ENCODE data around the gene DCBLD2.
"Not testable (repeated sequence)": the region's sequence is repeated elsewhere in the genome, so short reads cannot be mapped to it uniquely, and the experiment has no call there.

DCBLD2 gene

DNA sequence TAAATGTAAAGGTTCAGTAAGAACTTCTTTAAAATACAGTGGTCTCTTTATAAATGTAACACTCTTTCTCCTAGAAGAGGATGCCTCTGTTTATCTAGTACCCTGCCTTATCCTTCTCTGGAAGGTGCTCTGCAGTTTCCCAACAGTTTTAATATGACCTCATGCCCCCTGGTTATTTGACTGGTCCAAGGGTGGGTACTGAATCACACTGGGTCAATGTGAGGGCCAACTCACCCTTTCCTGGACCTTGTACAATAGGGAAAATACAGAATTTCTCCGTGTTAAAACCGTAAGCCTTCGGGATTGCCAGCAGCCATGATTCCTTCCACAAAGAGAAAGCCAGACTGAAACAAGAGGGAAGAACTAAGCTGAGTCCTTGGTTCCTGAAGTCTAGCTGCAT, 9.2 kb downstream of the DCBLD2 start:
- no peak for DNase-seq (ENCODE audit: low read depth in 2 of 2)

DNA sequence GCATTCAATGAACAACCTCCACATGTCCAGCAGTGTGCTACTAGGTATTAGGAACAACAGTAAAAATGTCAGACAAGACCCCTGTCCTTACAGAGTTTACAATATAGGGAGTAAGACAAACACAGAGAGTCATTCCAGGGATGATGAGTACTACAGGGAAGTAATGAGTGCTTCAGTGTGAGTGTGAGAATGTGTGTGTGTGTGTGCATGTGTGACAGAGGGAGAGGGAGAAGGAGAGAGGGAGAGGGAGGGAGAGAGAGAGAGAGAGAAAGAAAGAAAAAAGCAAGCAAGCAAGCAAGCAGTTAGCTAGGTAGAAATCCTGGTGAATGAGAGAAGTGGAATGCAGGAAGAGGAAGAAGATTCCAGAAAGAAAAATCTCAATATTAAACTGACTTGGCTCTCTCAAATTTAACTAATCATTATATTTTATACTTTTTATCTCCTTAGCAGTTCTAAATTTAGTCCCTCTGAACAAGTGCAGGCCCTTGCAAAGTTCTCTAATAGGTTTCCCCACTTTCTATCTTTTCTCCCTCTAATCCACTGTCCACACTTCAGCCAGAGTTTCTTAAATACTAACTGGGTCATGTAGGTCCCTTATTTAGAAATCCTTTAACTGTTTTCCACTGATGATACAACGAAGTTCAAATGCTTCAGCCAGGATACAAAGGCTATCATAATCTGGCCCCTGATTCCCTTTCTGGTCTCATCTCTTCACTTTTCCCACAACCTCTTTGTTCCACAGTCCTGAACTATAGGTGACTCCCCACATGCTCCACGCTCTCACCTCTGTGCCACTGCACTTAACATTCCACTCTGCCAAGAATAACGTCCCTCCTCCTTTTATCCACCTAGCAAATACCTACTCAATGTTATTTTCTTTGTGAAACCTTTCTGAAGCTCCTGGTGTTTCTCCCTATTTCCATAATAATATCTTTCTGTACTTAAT, 10.3 kb downstream of the DCBLD2 start:
- DNase-seq (ENCODE audit: low read depth in 2 of 2) = no peak

DNA sequence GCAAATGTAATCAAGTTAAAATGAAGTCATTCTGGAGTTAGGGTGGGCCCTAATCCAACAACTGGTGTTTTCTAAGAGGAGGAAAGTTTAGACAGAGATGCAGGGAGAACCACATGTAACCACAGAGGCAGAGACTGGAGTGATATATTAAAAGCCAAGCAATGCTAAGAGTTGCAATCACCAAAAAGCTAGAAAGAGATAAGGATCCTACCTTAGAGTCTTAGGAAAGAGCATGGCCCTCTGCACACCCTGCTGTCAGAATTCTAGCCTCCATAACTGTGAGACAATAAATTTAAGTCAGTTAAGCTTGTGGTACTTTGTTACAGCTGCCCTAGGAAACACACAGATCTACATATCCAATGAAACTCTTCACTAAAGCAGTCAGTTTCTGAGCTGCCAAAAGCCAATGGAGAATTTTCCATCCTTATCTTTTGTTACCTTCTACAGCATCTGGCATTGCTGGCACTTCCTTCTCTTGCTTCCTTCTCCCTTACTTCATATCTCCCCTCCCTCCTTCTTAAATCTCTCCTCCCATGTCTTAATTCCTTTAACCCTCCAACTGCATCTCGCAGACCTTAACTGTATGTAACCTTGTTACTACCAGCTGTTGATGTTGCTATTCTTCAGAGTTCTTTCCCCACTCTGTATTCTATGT, 11.2 kb downstream of the DCBLD2 start:
- DNase-seq (ENCODE audit: low read depth in 2 of 2) = no peak

DNA sequence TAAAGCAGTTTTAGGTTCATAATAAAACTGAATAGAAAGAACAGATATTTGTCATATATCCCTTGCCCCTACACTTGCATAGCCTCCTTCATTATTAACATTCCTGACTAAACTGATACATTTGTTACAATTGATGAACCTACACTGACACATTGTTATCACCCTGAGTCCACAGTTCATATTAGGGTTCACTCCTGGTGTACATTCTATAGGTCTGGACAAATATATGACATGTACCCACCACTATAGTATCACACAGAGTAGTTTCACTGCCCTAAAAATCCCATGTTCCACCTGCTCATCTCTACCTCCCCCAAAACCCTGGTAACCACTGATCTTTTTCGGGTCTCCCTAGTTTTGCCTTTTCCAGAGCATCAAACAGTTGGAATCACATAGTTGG, 13.8 kb downstream of the DCBLD2 start:
- no peak for DNase-seq (ENCODE audit: low read depth in 2 of 2)

DNA sequence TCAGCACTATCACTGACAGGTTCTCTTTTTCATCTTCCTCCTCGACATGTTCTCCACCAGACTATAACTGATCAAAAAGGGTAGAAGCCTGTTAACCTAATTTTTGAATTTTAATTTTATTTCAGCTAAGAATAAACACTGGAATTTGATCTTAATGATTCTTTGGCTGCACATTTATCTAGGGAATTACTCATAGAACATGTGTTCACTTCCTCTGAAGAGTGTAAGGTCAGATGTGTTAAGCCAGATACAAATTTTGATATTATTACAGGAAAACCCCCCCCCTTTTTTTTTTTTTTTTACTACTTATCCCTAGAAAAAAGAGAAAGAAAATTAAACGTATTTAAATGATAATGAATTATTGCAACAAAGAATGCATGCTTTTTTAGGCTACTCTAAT, 15.0 kb downstream of the DCBLD2 start:
- no peak for DNase-seq (ENCODE audit: low read depth in 2 of 2)

DNA sequence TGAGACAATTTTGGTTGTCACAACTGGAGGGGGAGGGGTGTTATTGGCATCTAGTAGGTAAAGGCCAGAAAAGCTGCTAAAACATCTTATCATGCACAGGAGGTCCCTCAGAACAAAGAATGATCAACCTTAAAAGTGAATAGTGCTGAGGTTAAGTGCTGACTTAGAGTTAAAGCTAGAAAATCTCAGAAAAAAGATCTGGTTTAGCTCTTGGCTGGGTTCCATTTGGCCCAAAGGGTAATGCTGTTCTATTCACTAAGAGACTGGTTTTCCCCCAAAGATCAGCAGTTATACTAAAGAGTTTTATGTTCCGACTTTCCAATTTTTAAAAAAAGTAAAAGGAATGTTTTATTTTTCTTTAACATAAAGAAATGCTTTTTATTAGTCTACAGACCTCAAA, 15.6 kb downstream of the DCBLD2 start:
- no peak for DNase-seq (ENCODE audit: low read depth in 2 of 2)

DNA sequence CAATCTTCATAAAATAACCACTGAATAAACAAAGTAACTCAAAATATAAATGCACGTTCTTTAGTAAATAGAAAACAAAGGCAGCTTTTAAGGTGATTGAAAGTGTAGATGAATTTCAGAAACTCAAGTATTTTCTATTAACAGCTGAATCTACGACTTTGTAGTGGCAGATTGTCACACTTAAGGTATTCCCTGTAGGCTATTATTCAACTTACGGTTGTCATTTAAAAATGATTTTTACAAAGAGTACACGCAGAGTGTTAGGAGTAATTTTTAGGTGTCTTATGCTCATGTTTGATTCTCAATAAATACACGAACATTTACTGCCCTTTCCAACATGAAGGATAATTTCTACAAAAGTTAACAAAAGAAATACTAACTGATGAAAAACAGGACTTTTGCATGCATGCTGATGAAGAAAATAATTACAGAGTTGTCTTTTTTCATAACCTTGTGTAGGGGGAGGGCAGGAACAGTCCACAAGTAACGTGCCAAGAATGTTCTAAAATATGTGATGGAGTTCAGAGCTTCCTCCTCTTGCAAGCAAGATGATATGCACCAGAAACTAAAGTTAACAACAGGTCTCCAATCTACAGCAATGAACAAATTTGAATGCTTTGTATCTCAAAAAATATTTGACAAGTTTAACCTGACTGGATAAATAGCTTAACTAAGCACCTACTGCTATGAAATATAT, 16.7 kb downstream of the DCBLD2 start:
- no peak for DNase-seq (ENCODE audit: low read depth in 2 of 2)

DNA sequence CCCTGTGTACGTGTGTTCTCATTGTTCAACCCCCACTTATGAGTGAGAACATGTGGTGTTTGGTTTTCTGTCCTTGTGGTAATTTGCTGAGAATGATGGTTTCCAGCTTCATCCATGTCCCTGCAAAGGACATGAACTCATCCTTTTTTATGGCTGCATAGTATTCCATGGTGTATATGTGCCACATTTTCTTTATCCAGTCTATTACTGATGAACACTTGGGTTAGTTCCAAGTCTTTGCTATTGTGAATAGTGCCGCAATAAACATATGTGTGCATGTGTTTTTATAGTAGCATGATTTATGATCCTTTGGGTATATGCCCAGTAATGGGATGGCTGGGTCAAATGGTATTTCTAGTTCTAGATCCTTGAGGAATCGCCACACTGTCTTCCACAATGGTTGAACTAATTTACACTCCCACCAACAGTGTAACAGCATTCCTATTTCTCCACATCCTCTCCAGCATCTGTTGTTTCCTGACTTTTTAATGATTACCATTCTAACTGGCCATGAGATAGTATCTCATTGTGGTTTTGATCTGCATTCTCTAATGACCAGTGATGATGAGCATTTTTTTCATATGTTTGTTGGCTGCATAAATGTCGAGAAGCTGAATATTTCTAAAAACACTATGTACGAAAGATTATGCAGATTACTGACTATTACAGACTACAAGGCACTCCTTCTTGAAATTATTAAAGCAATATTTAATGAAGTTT, 18.7 kb downstream of the DCBLD2 start:
- not testable (repeated sequence) for DNase-seq (ENCODE audit: low read depth in 2 of 2)

DNA sequence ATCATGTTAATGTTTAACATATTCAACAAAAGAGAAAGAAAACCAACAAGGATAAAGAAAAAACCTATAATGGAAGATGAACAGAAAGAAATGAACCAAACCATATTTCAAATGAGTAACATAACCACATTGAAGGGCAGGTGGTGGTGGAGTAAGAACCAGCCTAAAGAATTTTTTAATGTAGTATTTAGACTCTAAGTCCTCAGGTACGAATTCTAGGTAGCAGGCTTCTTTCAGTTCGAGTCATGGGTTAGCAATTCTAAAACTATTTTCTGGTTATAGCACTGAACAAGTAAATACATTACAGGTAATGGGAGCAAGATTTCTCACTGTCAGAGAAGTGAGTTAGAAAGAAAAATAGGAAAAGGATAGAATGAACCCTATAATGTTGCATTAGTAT, 24.4 kb downstream of the DCBLD2 start:
- no peak for DNase-seq (ENCODE audit: low read depth in 2 of 2)

DNA sequence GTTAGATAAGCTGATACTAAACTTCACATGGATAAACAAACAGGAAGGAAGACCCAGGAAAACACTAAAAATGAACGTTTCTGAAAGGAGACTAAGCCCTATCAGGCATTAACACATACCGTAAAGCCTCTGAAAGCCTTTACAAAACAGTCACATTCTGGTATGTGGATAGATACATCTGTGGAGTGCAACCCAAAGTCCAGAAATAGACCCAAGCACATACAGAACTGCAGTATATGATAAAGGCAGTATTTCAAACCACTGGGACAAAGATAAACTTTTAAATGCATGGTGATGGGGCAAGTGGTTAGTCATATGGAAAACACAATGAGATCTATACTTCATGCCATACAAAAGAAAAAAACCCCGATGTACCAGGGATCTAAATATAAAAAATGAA, 26.0 kb downstream of the DCBLD2 start:
- DNase-seq (ENCODE audit: low read depth in 2 of 2) = no peak

DNA sequence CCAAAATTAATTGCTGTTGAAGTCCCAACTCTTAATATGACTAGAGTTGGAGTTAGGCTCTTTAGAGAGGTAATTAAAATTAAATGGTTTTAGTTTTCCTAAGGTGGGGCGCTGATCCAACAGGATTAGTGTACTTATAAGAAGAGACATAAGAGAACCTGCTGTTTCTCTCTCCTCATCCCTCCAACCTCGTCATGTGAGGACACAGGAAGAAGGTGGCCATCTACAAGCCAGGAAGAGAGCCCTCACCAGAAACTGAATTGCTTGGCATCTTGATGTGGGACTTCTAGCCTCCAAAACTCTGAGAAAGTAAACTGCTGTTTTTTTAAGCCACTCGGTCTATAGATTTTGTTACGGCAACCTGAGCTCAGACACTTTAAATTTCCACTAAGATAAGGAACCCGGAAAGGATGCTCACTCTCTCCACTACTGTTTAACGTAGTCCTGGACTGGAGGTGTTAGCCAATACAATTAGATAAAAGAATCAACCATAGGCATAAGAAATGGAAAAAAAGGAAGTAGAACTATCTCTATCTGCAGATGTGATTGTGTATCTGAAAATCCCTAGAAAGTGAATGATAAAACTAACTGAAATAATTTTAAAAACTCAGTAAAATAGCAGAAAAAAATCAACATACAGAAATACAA, 26.8 kb downstream of the DCBLD2 start:
- no peak for DNase-seq (ENCODE audit: low read depth in 2 of 2)

DNA sequence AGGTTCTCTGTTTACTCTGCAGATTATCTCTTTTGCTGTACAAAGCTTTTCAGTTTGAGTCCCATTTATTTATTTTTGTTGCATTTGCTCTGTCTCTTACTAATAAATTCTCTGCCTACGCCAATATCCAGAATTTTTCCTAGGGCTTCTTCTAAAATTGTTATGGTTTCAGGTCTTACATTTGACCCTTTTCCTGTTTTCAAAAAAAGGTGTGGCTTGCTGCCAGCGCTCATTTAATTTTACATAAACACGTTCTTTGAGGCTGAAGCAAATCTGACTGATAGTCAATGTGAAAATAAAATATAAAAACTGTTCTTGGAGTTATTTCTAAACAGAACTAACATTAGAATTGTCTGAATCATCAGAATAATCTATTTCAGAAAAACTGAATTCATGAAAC, 32.1 kb downstream of the DCBLD2 start:
- DNase-seq (ENCODE audit: low read depth in 2 of 2) = no peak

DNA sequence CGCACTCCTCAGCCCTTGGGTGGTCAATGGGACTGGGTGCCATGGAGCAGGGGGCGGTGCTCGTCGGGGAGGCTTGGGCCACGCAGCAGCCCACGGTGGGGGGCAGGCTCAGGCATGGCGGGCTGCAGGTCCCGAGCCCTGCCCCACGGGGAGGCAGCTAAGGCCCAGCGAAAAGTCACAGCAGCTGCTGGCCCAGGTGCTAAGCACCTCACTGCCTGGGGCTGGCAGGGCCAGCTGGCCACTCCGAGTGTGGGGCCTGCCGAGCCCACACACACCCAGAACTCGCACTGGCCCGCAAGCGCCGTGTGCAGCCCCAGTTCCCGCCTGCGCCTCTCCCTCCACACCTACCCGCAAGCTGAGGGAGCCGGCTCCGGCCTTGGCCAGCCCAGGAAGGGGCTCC, 43.5 kb downstream of the DCBLD2 start:
- not testable (repeated sequence) for DNase-seq (ENCODE audit: low read depth in 2 of 2)

DNA sequence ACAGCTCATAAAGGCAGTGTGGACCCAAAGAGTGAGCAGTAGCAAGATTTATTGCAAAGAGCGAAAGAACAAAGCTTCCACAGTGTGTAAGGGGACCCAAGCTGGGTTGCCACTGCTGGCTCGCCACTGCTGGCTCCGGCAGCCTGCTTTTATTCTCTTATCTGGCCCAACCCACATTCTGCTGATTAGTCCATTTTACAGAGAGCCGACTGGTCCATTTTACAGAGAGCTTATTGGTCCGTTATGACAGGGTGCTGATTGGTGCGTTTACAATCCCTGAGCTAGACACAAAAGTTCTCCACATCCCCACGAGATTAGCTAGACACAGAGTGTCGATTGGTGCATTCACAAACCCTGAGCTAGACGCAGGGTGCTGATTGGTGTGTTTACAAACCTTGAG, 44.2 kb downstream of the DCBLD2 start:
- DNase-seq (ENCODE audit: low read depth in 2 of 2) = not testable (repeated sequence)

DNA sequence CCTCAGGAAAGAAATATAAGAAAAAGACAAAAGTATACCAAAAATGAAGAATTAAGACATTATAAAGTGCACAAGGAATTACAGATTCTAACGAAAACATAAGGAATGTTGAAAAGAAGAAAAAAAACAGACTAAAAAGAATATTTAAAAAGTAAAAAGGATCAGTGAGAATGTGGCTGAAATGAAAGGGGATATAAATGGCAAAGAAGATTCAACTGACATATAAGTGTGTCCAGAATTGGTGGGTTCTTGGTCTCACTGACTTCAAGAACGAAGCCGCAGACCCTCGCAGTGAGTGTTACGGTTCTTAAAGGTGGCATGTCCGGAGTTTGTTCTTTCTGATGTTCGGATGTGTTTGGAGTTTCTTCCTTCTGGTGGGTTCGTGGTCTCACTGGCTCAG, 44.8 kb downstream of the DCBLD2 start:
- DNase-seq (ENCODE audit: low read depth in 2 of 2) = no peak

DNA sequence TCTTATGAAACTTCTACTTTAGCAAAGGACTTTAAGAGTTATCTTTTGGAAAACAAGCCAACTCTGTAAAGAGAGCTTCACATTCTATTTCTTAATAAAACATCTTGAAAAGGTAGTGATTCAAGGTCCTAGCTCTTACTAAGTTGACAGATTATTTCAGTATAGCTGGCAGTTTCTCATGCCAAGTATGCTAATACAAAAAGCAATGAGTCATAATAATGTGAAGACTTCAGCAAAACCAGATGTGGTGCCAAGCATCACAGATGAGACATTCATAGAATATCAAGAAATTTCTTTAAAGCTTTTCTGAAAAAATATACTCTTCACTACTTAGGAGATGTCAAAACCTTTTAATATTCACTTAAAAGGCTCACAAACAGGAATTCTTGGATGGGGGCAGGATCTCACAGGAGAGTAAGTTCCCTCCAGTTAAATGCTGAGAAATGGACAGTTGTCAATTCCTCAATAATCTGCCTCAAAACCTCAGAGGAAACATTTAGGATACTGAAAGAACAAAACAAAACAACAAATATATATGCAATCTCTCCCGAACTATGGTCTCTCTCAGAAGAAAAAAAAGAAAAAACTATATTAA, 45.6 kb downstream of the DCBLD2 start:
- DNase-seq (ENCODE audit: low read depth in 2 of 2) = no peak

DNA sequence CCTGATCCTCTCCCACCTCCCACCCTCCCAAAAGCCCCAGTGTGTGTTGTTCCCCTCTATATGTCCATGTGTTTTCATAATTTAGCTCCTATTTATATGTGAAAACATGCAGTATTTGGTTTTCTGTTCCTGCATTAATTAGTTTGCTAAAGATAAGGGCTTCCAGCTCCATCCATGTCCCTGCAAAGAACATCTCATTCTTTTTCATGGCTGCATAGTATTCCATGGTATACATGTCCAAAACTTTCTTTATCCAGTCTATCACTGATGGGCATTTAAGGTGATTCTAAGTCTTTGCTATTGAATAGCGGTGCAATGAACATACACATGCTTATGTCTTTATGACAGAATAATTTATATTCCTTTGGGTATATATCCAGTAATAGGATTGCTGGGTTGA, 53.4 kb downstream of the DCBLD2 start:
- no peak for DNase-seq (ENCODE audit: low read depth in 2 of 2)

DNA sequence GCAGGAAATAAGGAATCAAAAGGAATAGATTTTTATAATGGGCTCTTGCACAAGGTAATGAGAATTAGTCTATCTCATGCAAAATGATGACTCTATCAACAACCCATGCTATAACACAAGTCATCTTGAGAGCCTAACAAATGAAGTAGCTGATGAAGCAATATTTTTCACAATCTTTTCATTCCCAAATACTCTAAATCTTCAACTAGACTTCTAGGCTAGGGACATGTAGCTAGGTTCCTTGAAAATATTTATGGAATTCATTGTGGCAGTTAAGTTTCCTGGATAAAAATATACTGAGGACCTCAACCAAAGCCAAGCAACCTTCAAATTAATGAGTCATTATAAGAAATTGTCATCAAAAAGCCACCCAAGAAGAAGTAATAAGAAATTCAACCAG, 55.4 kb downstream of the DCBLD2 start:
- DNase-seq (ENCODE audit: low read depth in 2 of 2) = no peak

DNA sequence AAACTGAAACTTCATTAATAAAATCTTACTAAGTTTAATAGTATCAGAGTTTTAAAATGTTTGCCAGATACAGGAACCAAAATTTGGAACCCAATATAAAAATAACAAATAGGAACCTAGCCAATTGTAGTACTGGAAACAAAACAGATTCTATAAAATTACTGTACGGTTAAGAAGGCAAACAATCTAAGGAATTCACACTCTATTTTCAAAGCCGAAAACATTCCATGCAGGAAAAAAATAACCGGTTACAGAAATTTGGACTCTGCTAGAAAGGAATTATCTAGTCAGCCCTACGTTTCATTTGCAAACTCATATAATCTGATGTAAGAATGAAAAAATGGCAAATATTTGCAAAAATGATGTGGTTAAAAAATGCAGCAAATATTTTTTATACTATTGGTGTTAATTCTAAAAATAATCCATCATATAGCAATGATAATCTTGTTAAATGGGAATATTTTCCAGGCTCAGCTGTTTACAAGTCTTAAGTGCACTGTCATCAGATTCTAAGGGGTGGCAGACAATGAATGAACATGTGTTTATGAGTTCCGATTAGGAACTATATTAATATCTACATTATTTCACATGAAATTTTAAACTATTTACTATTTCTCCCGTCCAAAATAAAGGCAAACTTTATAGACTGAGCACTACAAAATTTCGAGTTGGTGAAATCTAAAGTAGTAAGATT, 58.1 kb downstream of the DCBLD2 start:
- no peak for DNase-seq (ENCODE audit: low read depth in 2 of 2)

DNA sequence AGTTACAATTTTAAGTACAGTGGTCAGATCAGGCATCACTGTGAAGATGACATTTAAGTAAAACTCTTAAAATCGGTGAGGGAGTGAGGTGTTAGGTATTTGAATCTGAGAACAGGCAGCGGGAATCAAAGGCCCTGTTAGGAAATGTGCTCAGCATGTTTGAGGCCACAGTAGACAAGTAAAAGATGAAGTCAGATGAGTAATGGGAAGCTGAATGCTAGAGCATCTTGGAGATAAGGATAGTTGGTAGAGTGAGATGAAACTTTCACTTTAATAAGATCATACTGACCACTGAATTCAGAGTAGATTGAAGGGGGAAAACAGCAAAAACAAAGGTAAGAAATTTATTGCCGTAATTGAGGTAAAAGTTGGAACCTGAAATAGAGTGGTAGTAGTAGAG, 61.6 kb downstream of the DCBLD2 start:
- DNase-seq (ENCODE audit: low read depth in 2 of 2) = no peak
